Effector memory CD4-positive, alpha-beta T cell (primary cell): ENCODE measurements around the gene PCBP2.
A peak's percentile ranks its signal among the peaks of the same experiment; 100 is the strongest.

Experiments used
- DNase-seq, 3 donors: peaks; one replicate each; pipeline ENCODE4 v3.0.0-alpha.2; 2020
- H3K27ac ChIP-seq: 2 replicates; pipeline ENCODE4 v1.7.0; 2013; ENCODE audit warnings: mild to moderate bottlenecking, low read length, moderate library complexity; ENCODE audit not compliant: insufficient read depth, poor library complexity, severe bottlenecking
- H3K27me3 ChIP-seq: replicated peaks from 2 replicates; pipeline ENCODE4 v1.7.0; 2013; ENCODE audit warnings: mild to moderate bottlenecking, low read length; ENCODE audit not compliant: insufficient read depth, control insufficient read depth, poor library complexity, severe bottlenecking
- H3K36me3 ChIP-seq: 2 replicates; pipeline ENCODE4 v1.7.0; 2013; ENCODE audit warnings: mild to moderate bottlenecking, low read length, moderate library complexity; ENCODE audit not compliant: control insufficient read depth, insufficient read depth
- H3K4me1 ChIP-seq: 2 replicates; pipeline ENCODE4 v1.7.0; 2013; ENCODE audit warnings: low read length, mild to moderate bottlenecking; ENCODE audit not compliant: control insufficient read depth, insufficient read depth, poor library complexity, severe bottlenecking
- H3K4me3 ChIP-seq: 2 replicates; pipeline ENCODE4 v1.7.0; 2013; ENCODE audit warnings: low read length, low read depth, mild to moderate bottlenecking; ENCODE audit not compliant: insufficient read depth, poor library complexity, severe bottlenecking
- H3K9me3 ChIP-seq: 2 replicates; pipeline ENCODE4 v1.7.0; 2013; ENCODE audit warnings: mild to moderate bottlenecking, low read length, moderate library complexity; ENCODE audit not compliant: control insufficient read depth

PCBP2 gene

DNA sequence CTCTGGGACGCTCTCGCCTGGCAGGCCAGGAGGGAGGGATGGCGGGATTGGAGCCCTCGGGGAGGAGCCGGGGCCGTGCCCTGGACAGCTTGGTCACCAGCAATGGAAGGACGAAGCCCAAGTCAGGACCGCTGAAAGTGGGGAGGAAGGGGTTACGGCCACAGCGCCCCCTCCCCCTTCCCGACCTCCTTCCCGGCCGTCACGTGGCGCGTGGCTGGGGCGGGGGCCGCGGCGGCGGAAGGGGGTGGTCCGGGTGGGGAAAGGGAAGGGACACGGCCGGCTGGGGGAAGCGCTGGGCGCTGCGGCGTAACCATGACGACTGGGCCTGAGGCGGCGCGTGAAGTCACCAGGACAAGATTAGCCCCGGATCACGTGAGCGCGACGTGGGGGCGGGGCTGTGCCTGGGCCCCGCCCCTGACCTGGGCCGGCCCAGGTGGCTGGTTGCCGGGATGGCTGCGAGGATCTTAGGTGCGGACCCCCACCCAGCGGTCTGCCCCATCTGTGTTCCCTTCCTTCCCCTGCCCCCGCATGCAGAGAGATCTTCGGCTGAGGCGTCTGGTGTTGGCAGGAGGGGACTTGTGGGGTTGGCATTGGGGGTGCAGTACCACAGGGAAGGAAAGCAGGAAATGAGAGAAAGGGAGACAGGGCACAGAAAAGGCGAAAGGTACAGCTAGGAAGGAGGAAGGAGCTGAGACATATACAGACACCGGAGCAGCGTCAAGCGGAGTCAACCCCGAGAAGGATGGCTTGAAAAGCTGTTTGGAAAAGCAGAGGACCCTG is 41.1 kb downstream of the PCBP2 start:
- Histone ChIP-seq H3K27me3 (no peaks in the 10 kb centered on the region), H3K4me3 (peak overlapping the region; percentile 51), H3K9me3 (no peaks in the 10 kb centered on the region), H3K4me1 (peaks cover 19% of the 10 kb centered on the region), H3K27ac (peak overlapping the region; percentile 83), H3K36me3 (no peaks in the 10 kb centered on the region)
- peak; percentile 79 to 88 (median 80) for DNase-seq

DNA sequence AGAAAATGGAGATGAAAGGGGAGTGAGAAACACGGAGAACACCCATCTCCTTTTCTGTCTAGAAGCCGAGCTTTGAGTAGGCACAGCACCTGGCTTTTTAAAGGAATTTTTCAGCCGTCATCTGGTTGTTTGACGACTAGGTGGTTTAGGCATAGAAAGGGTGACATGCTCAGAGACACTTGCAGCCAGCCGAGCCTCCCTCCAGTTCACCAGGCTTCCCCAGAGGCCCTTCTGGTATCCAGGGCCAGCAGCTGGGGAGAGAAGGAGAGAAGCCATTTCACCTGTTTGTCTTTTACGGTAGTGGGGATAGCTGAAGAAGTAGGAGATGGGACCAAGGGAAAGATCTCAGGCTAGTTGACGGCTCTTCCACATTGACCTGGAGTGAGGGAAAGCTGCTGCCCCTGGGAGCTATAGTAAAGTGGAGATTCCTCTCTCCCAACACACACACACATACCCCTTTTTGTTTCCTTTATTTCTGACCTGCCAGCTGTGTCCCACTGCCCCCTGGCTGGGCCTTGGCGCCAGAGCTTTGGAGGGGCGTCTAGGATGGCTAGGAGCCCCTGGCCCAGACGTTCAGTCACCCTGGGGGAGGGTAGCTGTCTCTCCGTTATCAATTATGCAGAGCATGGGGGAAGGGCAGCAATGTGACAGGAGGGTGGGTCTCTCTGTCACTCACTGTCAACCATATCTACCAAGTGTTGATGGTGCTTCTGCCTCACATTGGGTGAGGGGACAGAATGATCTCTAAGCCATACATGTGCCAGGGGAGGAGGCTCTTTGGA is 41.9 kb downstream of the PCBP2 start:
- Histone ChIP-seq H3K4me3 (peak overlapping the region; percentile 51), H3K27me3 (no peaks in the 10 kb centered on the region), H3K27ac (peak overlapping the region; percentile 83), H3K36me3 (no peaks in the 10 kb centered on the region), H3K9me3 (no peaks in the 10 kb centered on the region), H3K4me1 (peaks cover 25% of the 10 kb centered on the region)
- DNase-seq = no peak

DNA sequence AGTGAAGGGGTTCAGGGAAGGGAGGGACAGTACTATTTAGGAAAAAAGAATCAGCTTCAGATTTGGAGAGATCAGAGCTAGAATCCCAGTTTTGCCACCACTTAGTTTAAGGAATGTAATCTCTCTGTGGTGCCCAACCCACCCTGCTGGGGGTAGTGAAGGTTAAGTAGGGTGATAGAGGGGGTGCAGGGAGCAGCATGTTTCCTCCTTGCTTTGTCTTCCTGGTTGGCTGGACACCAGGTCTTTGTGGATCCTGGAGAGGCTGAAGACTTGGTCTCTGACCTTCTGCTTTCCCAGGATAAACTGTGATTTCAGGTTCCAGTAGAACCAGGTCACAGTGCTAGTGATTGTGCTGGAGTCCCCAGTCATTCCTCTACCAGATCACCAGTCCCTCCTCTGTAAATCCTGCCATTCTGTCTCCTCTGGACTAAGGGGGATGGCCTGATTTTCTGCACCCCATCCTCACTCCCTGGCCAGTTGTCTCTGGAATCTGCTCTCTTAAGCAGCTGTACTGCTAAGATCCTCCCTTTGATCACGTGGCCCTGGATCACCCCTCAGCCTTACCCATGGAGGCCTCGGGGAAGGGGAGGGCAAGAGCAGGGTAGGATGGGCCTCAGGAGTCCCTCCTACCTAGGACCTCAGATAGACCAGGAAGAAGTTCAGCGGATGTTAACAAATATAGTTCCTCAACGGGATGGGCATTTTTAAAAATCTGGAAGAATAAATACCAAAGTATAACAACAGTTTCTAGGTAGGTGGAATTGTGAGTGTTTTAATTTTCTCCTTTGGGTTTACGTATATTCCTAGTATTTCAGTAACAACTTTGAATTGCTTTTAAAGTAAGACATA is 44.2 kb downstream of the PCBP2 start:
- Histone ChIP-seq H3K4me1 (peaks cover 38% of the 10 kb centered on the region), H3K4me3 (no peak overlapping the region)
- no peak for DNase-seq

GRCh38 chr12:53496752-53497032 is 44.8 kb downstream of the PCBP2 start:
- Histone ChIP-seq H3K9me3 (no peaks in the 10 kb centered on the region), H3K36me3 (no peaks in the 10 kb centered on the region), H3K4me3 (no peak overlapping the region), H3K27me3 (no peaks in the 10 kb centered on the region), H3K27ac (no peak overlapping the region), H3K4me1 (peaks cover 42% of the 10 kb centered on the region)
- DNase-seq = no peak

More for the DNA sequence above, 44.2 kb downstream of the PCBP2 start:
- H3K27ac ChIP-seq = no peak overlapping the region
- no peaks in the 10 kb centered on the region for H3K36me3 ChIP-seq
- H3K27me3 ChIP-seq = no peaks in the 10 kb centered on the region
- no peaks in the 10 kb centered on the region for H3K9me3 ChIP-seq

DNA sequence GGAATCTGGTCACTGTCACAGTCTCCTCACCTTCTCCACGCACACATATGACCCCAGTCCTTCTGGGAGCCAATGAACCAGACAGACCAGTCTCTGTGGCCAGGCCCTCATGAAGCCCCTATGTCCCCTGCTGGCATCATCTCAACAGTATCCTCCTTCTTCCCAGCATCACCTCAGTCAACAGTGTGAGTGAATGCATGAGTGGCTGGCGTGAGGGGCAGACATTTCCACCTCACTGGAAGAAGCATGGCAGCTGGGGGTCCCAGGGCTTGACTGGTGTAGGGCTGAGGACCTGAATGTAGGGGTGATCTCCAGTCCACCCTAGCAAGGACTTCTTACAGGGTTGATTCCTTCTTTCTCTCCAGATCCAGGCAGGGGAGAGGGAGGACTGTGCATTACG is 45.6 kb downstream of the PCBP2 start:
- DNase-seq = no peak
- Histone ChIP-seq H3K36me3 (no peaks in the 10 kb centered on the region), H3K9me3 (no peaks in the 10 kb centered on the region), H3K4me1 (peaks cover 46% of the 10 kb centered on the region), H3K27me3 (no peaks in the 10 kb centered on the region), H3K4me3 (no peak overlapping the region), H3K27ac (no peak overlapping the region)

GRCh38 chr12:53498235-53498630 is 46.3 kb downstream of the PCBP2 start:
- Histone ChIP-seq H3K9me3 (no peaks in the 10 kb centered on the region), H3K4me3 (no peak overlapping the region), H3K27ac (no peak overlapping the region), H3K27me3 (no peaks in the 10 kb centered on the region), H3K36me3 (no peaks in the 10 kb centered on the region), H3K4me1 (peaks cover 40% of the 10 kb centered on the region)
- DNase-seq = no peak

- peaks cover 29% of the 10 kb centered on the region for H3K4me1 ChIP-seq
- peak; percentile 33 to 53 (median 45) for DNase-seq
- no peaks in the 10 kb centered on the region for H3K9me3 ChIP-seq
- peak within 1 kb of the TSS; percentile 91 for H3K27ac ChIP-seq
- no peaks in the 10 kb centered on the region for H3K36me3 ChIP-seq
- H3K4me3 ChIP-seq = peak within 1 kb of the TSS; percentile 62
- H3K27me3 ChIP-seq = no peaks in the 10 kb centered on the region
These were observed 47.6 kb downstream of the PCBP2 start, which contains the start of gene MAP3K12 for GRCh38 chr12:53499266-53500141. TSS of gene MAP3K12 (minus strand) at chr12:53499458. CDS start at chr12:53487391, 12,067 bp downstream.

DNA sequence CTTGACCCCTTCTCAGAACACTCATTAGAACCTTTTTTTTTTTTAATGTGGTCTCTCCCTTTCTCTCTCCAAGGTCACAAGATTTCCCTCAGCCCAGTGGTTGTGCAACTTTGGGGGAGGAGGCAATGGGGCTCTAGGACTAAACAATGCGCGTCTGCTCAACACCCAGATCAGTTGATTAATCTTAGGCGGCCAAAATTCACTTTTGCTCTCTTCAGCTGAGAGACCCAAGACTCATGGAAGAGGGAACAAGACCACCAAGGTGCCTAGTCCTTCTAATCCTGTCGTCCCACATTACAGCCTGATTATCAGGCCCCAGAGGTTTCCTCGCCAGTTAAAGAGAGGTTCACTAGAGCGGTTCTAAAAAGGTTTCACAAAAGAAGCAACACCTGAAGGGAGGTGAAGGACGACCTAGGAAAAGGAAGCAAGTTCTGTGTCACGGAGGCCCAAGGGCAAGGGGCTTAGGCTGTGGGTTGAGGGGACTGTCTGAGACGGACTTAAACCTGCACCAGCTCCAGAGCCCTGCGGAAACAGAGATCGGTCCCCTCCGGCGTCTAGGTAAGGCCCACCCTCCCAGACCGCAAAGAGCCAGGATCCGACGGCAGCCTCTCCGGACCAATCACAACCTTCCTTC is 48.4 kb downstream of the PCBP2 start:
- Histone ChIP-seq H3K4me3 (peak overlapping the region; percentile 62), H3K9me3 (no peaks in the 10 kb centered on the region), H3K27me3 (no peaks in the 10 kb centered on the region), H3K27ac (peak overlapping the region; percentile 91), H3K4me1 (peaks cover 29% of the 10 kb centered on the region), H3K36me3 (peaks cover 3% of the 10 kb centered on the region)
- DNase-seq = no peak
